K562 (cell line): ENCODE results near the gene TRIM37. TPM values are rescaled to one million over a fixed set of nuclear protein-coding genes. Genes with fewer than 3 reads are reported as not detected.

ENCODE experiments used
- ATAC-seq: fragments of 200-7000 bp; cut with Tn5 transposase; 3 replicates; pipeline ENCODE4 v1.9.1; 2020; ENCODE audit warnings: moderate library complexity
- BruUV-seq: library from RNA; stranded (reverse); fragments of 400-500 nt; replicated peaks from 2 replicates; lab custom pipeline; 2021; lab: Mats Ljungman, UMichigan
- CTCF ChIA-PET: fragments of 300-600 bp; formaldehyde crosslinking; extraction: SDS; loops from one replicate; lab custom pipeline; 2021; ENCODE audit warnings: low intra/inter-chr PET ratio; lab: Yijun Ruan, JAX
- POLR2A ChIA-PET: fragments of 300-600, 350-650 bp; sonication (Branson Sonifier 250); formaldehyde crosslinking; extraction: SDS; loops from one replicate; lab custom pipeline; 2021; ENCODE audit warnings: antibody characterized with exemption, inconsistent platforms; lab: Yijun Ruan, JAX
- DNase-seq, 4 experiments: peaks; one replicate each; pipeline versions ENCODE4 v3.0.0 to v3.0.0-alpha.2; 2011 to 2018; ENCODE audit warnings: low spot score in 3 of 4, mixed read lengths in 3 of 4; ENCODE audit errors: extremely low read depth in 1 of 4
- FAIRE-seq: peaks from 2 replicates; lab custom pipeline; 2011; peaks lifted over from hg19 to GRCh38; lab: Jason Lieb, UNC
- H2AFZ ChIP-seq: 2 replicates; pipeline ENCODE4 v1.6.0; 2011; ENCODE audit warnings: low read depth, low read length, control low read depth, inconsistent platforms
- H3K27ac ChIP-seq: fragments of 200-600 bp; 3 replicates; pipeline ENCODE4 v1.8.0; 2011; ENCODE audit warnings: low read depth, mild to moderate bottlenecking, control low read depth, inconsistent platforms, low read length, moderate library complexity, mixed read lengths; ENCODE audit errors: extremely low read depth
- H3K27me3 ChIP-seq, 2 experiments: fragments of 300-600 bp in 1 of 2; 2 replicates in 1 of 2; 3 replicates in 1 of 2; pipeline versions ENCODE4 v1.6.0 to v1.8.0; 2011; ENCODE audit warnings: inconsistent platforms in 2 of 2, low read length in 2 of 2, mild to moderate bottlenecking in 1 of 2, mixed read lengths in 1 of 2, moderate library complexity in 1 of 2; ENCODE audit not compliant: control insufficient read depth in 2 of 2, insufficient read depth in 2 of 2
- H3K36me3 ChIP-seq: fragments of 300-600 bp; 3 replicates; pipeline ENCODE4 v1.8.0; 2011; ENCODE audit warnings: mild to moderate bottlenecking, low read length, inconsistent platforms; ENCODE audit not compliant: control insufficient read depth, insufficient read depth
- H3K4me1 ChIP-seq, 2 experiments: fragments of 200-600 bp in 1 of 2; replicated peaks in 1 of 2; 2 replicates in 1 of 2; 3 replicates in 1 of 2; pipeline versions ENCODE4 v1.5.1 to v1.8.0; 2011; ENCODE audit warnings: inconsistent platforms in 2 of 2, low read length in 2 of 2, mild to moderate bottlenecking in 1 of 2, mixed read lengths in 1 of 2, moderate library complexity in 1 of 2; ENCODE audit not compliant: control insufficient read depth in 2 of 2, insufficient read depth in 2 of 2
- H3K4me2 ChIP-seq: 2 replicates; pipeline ENCODE4 v1.6.1; 2011; ENCODE audit warnings: low read length, control low read depth, inconsistent platforms, mixed read lengths; ENCODE audit not compliant: insufficient read depth
- H3K4me3 ChIP-seq: fragments of 200-600 bp; sonication (generic), shearing (Covaris generic); 2 replicates; pipeline ENCODE4 v1.5.1; 2016; ENCODE audit warnings: control low read depth, inconsistent platforms
- H3K79me2 ChIP-seq: fragments of 200-600 bp; 3 replicates; pipeline ENCODE4 v1.8.0; 2011; ENCODE audit warnings: low read length, inconsistent platforms; ENCODE audit not compliant: control insufficient read depth, insufficient read depth
- H3K9ac ChIP-seq, 2 experiments: 2 replicates each; pipeline versions ENCODE4 v1.6.0 to v1.6.1; 2011; ENCODE audit warnings: low read depth in 2 of 2, low read length in 2 of 2, control low read depth in 1 of 2, inconsistent platforms in 1 of 2, mild to moderate bottlenecking in 1 of 2, mixed read lengths in 1 of 2; ENCODE audit not compliant: insufficient read depth in 1 of 2
- H3K9me1 ChIP-seq: one replicate; pipeline ENCODE4 v1.6.0; 2011; ENCODE audit warnings: inconsistent platforms, mild to moderate bottlenecking, low read length, moderate library complexity; ENCODE audit not compliant: control insufficient read depth, insufficient read depth
- H3K9me3 ChIP-seq: replicated peaks from 2 replicates; pipeline ENCODE4 v1.5.1; 2011; ENCODE audit warnings: low read depth, low read length, inconsistent platforms; ENCODE audit not compliant: control insufficient read depth, insufficient read depth
- H4K20me1 ChIP-seq: replicated peaks from 2 replicates; pipeline ENCODE4 v1.6.1; 2011; ENCODE audit warnings: low read length, inconsistent platforms, mixed read lengths; ENCODE audit not compliant: control insufficient read depth, insufficient read depth
- ARID2 ChIP-seq: fragments of 450-650 bp; IDR thresholded peaks from 2 replicates; pipeline ENCODE4 v1.6.1; 2017; ENCODE audit warnings: antibody characterized with exemption, mild to moderate bottlenecking
- ARID3A ChIP-seq: IDR thresholded peaks from 2 replicates; pipeline ENCODE4 v1.6.1; 2012; ENCODE audit warnings: low read depth, low read length, improper control_type of control experiment, borderline replicate concordance
- C11orf30 ChIP-seq: fragments of 450-650 bp; IDR thresholded peaks from 2 replicates; pipeline ENCODE4 v1.6.1; 2016; ENCODE audit warnings: low read depth, mild to moderate bottlenecking
- ETV1 ChIP-seq: fragments of 450-650 bp; conservative IDR thresholded peaks from 2 replicates; pipeline ENCODE4 v1.6.1; 2016; ENCODE audit warnings: missing genetic modification characterization, control low read depth, low read depth, missing compliant biosample characterization
- MAZ ChIP-seq, 2 experiments: fragments of 450-650 bp in 1 of 2; sonication (generic) in 1 of 2; formaldehyde crosslinking; IDR thresholded peaks in 1 of 2; conservative IDR thresholded peaks in 1 of 2; 2 replicates each; pipeline versions ENCODE4 v1.4.0 to v1.5.0; 2020; ENCODE audit warnings: mild to moderate bottlenecking in 1 of 2, missing genetic modification reagents in 1 of 2
- TAF1 ChIP-seq: IDR thresholded peaks from 2 replicates; pipeline ENCODE4 v1.6.1; 2011; ENCODE audit warnings: mild to moderate bottlenecking, low read length, moderate library complexity; ENCODE audit not compliant: insufficient read depth, control insufficient read depth, severe bottlenecking; ENCODE audit errors: extremely low read depth
- TCF3 ChIP-seq: sonication (generic); formaldehyde crosslinking; IDR thresholded peaks from 2 replicates; pipeline ENCODE4 v1.4.0; 2020; ENCODE audit warnings: mild to moderate bottlenecking, missing genetic modification reagents
- TCF7 ChIP-seq: sonication (generic); IDR thresholded peaks from 2 replicates; pipeline ENCODE4 v1.6.1; 2016; ENCODE audit warnings: antibody characterized with exemption, borderline replicate concordance
- ZBTB33 ChIP-seq: sonication (generic); formaldehyde crosslinking; IDR thresholded peaks from 2 replicates; pipeline ENCODE4 v1.8.1; 2023; ENCODE audit warnings: mild to moderate bottlenecking, missing genetic modification reagents
- ZNF175 ChIP-seq: fragments of 200-800 bp; sonication (Bioruptor generic); IDR thresholded peaks from 2 replicates; pipeline ENCODE4 v1.6.1; 2016; ENCODE audit warnings: low read depth, mild to moderate bottlenecking, missing genetic modification characterization, missing compliant biosample characterization
- ZNF212 ChIP-seq: fragments of 450-650 bp; formaldehyde crosslinking; IDR thresholded peaks from 2 replicates; pipeline ENCODE4 v1.4.0; 2020; ENCODE audit warnings: mild to moderate bottlenecking
- WGBS: fragments of 100-300 bp; shearing (Covaris generic); methylation state at CpG from one replicate; pipeline ENCODE4 v1.1.6; 2016; ENCODE audit warnings: low coverage, mixed read lengths; ENCODE audit not compliant: insufficient coverage; ENCODE audit errors: missing lambda C conversion rate; 5-methylcytosine and 5-hydroxymethylcytosine counted together
- in situ Hi-C: fragments of 300-500 bp; cut with MboI; formaldehyde crosslinking; loops from 4 replicates; pipeline ENCODE4 v1.15.0; 2018; ENCODE audit warnings: inconsistent platforms, mixed read lengths
- intact Hi-C: fragments of 100-400 bp; cut with micrococcal nuclease; formaldehyde crosslinking; loops from 2 replicates; pipeline ENCODE4 v1.14.2; 2022
- polyA plus RNA-seq, 8 experiments: library from polyadenylated mRNA; depleted of rRNA in 4 of 8; stranded (reverse) in 5 of 8; unstranded in 3 of 8; fragments of >200 nt; fragmentation: Nextera tagmentation in 2 of 8; fragmentation: Illumina TruSeq in 1 of 8; extraction: Ambion mirVana in 2 of 8; extraction: Trizol in 1 of 8; gene quantifications; 2 replicates each; pipeline versions ENCODE4 v1.2.1 to v1.2.3, GENCODE V29; 2011 to 2014; ENCODE audit warnings: inconsistent platforms in 1 of 8, missing spikeins in 1 of 8
- total RNA-seq, 7 experiments: library from RNA; depleted of rRNA in 6 of 7; stranded (reverse); fragments of >200 nt in 6 of 7; fragmentation: Illumina TruSeq in 2 of 7; extraction: Trizol in 2 of 7; gene quantifications; 2 replicates each; pipeline versions ENCODE4 v1.2.1 to v1.2.3, GENCODE V29; 2011 to 2021; ENCODE audit warnings: low replicate concordance in 1 of 7
- TF ChIP-seq, protein P1 (sequence below): fragments of 250-450 bp; sonication (Bioruptor Pico); IDR thresholded peaks from 2 replicates; pipeline ENCODE4 v1.8.0; 2021; ENCODE audit warnings: borderline replicate concordance, mild to moderate bottlenecking, moderate library complexity; ENCODE audit not compliant: poor library complexity, severe bottlenecking

Gene TRIM37
- total and polyA plus RNA-seq, 9 of the 15 experiments (the other 6 are each of a cell fraction or from before 2014, with no cell fraction given), result 4.5 to 31.4 (median 23.8) TPM

- WGBS, result under 1% methylated on average over 25 of the region's 25 CpGs
- H3K4me3 ChIP-seq, result peak overlapping the region; percentile 69
- peaks cover 7% of the 10 kb centered on the region; the same call in 1 of the 3 replicates for H3K36me3 ChIP-seq
- intact Hi-C loops (loop anchor here (2.0 kb wide), 1 partner anchor 48 kb away; the partner anchor contains the start of gene TRIM37), in situ Hi-C loops (no loop called here)
- no peaks in the 10 kb centered on the region for H3K27me3 ChIP-seq
- peaks cover 93% of the 10 kb centered on the region for H3K79me2 ChIP-seq
- CTCF ChIA-PET, result no interaction called here
- peak overlapping the region; percentile 90 for H3K4me2 ChIP-seq
- peak; percentile 1 for ATAC-seq
- POLR2A ChIA-PET, result interaction anchor here (0.7 to 3.5 kb wide), 9 partner anchors 7 to 411 kb away, joined by 3 to 18 read pairs (median 3); partner anchors contain the start of genes DHX40, SMG8 and TRIM37
- no peaks in the 10 kb centered on the region for H4K20me1 ChIP-seq
- FAIRE-seq, result no peak
- H3K9ac ChIP-seq, result peak overlapping the region; percentile 92 to 99
- H2AFZ ChIP-seq, result peak overlapping the region; percentile 89
- no TSS peak for BruUV-seq
- H3K27ac ChIP-seq, result peak overlapping the region; percentile 93
- peak; percentile 18 to 63 (median 24) for DNase-seq
- no peaks in the 10 kb centered on the region for H3K9me1 ChIP-seq
- peaks cover 17 to 23% of the 10 kb centered on the region in 2 experiments; a peak in 4 of 5 replicates for H3K4me1 ChIP-seq
- no peaks in the 10 kb centered on the region for H3K9me3 ChIP-seq
- TF ChIP-seq ETV1 (tag) (peak; percentile 13; the same call in 1 of the 2 replicates), TAF1 (peak; percentile 11), ZBTB33 (CRISPR knock-in tag) (no peak), TCF3 (CRISPR knock-in tag) (no peak), MAZ (CRISPR knock-in tag; conservative IDR thresholded peaks at IDR 0.05 in 1 of 2, IDR thresholded peaks at IDR 0.05 in 1 of 2) (0 out of 4 replicates have a peak, but pooled peaks of 1 of the 2 experiments have one; percentile 5), ARID3A (no peak), ZNF175 (CRISPR knock-in tag) (no peak), ZNF212 (CRISPR knock-in tag) (peak; percentile 31; the same call in 1 of the 2 replicates), ARID2 (no peak), TCF7 (peak; percentile 74; the same call in 1 of the 2 replicates), C11orf30 (no peak)
- TF ChIP-seq, protein P1, sequence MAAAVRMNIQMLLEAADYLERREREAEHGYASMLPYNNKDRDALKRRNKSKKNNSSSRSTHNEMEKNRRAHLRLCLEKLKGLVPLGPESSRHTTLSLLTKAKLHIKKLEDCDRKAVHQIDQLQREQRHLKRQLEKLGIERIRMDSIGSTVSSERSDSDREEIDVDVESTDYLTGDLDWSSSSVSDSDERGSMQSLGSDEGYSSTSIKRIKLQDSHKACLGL (CRISPR knock-in tag), result no peak
Measured at GRCh38 chr17:59154292-59154720, 47.6 kb upstream of the TRIM37 start.
